Heart left ventricle (tissue), 16 donors: Measurements from ENCODE around the gene PSMB8. TPM values are rescaled to one million over a fixed set of nuclear protein-coding genes. Genes with fewer than 3 reads are reported as not detected.

Source experiments
- ATAC-seq, 4 donors: fragments of 200-7000 bp; cut with Tn5 transposase; one replicate each; pipeline ENCODE4 v1.9.1; 2020 to 2022; ENCODE audit warnings: moderate library complexity in 4 of 4, mild to moderate bottlenecking in 3 of 4, moderate number of reproducible peaks in 1 of 4
- DNase-seq, 5 donors: peaks; one replicate each; pipeline ENCODE4 v3.0.0-alpha.2; 2020
- H3K27ac ChIP-seq, 12 donors: fragments of 200-600 bp; sonication (generic) in 4 of 12; one replicate each; pipeline versions ENCODE4 v1.5.0 to v1.8.0; 2016 to 2022; ENCODE audit warnings: mild to moderate bottlenecking in 2 of 12
- H3K27me3 ChIP-seq, 9 donors: fragments of 200-600 bp; sonication (generic) in 2 of 9; one replicate each; pipeline versions ENCODE4 v1.5.1 to v1.8.0; 2016 to 2022; ENCODE audit warnings: mild to moderate bottlenecking in 3 of 9
- H3K36me3 ChIP-seq, 9 donors: fragments of 200-600 bp; sonication (generic) in 2 of 9; one replicate each; pipeline versions ENCODE4 v1.5.0 to v1.8.0; 2018 to 2022; ENCODE audit warnings: mild to moderate bottlenecking in 2 of 9
- H3K4me1 ChIP-seq, 12 donors: fragments of 200-600 bp; sonication (generic) in 4 of 12; one replicate each; pipeline versions ENCODE4 v1.5.0 to v1.8.0; 2016 to 2022; ENCODE audit warnings: mild to moderate bottlenecking in 3 of 12
- H3K4me3 ChIP-seq, 12 donors: fragments of 200-600 bp; sonication (generic) in 4 of 12; one replicate each; pipeline versions ENCODE4 v1.5.0 to v1.8.0; 2017 to 2022; ENCODE audit warnings: mild to moderate bottlenecking in 9 of 12, moderate library complexity in 4 of 12
- H3K9me3 ChIP-seq, 12 donors: fragments of 200-600 bp; sonication (generic) in 4 of 12; one replicate each; pipeline versions ENCODE4 v1.5.0 to v1.8.0; 2016 to 2022; ENCODE audit warnings: mild to moderate bottlenecking in 1 of 12
- POLR2A ChIP-seq, 2 donors: fragments of 450-650 bp; IDR thresholded peaks; one replicate each; pipeline ENCODE4 v1.6.1; 2017; ENCODE audit warnings: antibody characterized with exemption in 2 of 2, mild to moderate bottlenecking in 2 of 2, moderate library complexity in 2 of 2
- whole genome bisulfite sequencing, 4 donors: extraction: QIAGEN DNeasy Blood & Tissue Kit in 2 of 4; methylation state at CpG; one replicate each; pipeline versions ENCODE4 v1.1.5 to v1.1.7; 2013 to 2018; 5-methylcytosine and 5-hydroxymethylcytosine counted together
- intact Hi-C, 10 donors: fragments of 100-400 bp; cut with DNase I; formaldehyde crosslinking; loops; one replicate each; pipeline versions ENCODE4 v1.11.1 to v1.14.2; 2022
- polyA plus RNA-seq, 2 donors: library from polyadenylated mRNA; stranded (reverse); fragments of 200-250 nt; gene quantifications; one replicate each; pipeline ENCODE4 v1.2.3, GENCODE V29; 2013
- total RNA-seq, 9 donors: library from RNA; depleted of rRNA in 2 of 9; stranded (reverse); fragments of >200 nt in 2 of 9; fragmentation: NEBNext Ultra II Directional in 3 of 9; extraction: Animal tissue kit (Norgen Biotek cat#: 25700) in 3 of 9; gene quantifications; one replicate each; pipeline versions ENCODE4 v1.1.0 to v1.2.4, GENCODE V29; 2016 to 2023
- TF ChIP-seq, protein P1 (sequence below), 12 donors: fragments of 200-600 bp; sonication (generic) in 4 of 12; IDR thresholded peaks; one replicate each; pipeline versions ENCODE4 v1.5.0 to v1.8.0; 2018 to 2022; ENCODE audit warnings: antibody characterized with exemption in 12 of 12, mild to moderate bottlenecking in 5 of 12
- donor health status: ischemic (EF 13 %, LVEDD 7.1; RV severe dilation, severe dysfunction).
- donor health status: healthy with polysubstance abuse.
- donor health status: DM: no; HTN: yes; CAD: no.
- donor health status: DM: no; HTN: no; CAD: no.
- donor health status: ischemic (EF 25% LVEDD 6.9; RV normal size, moderate dysfunction).
- donor health status: ischemic (EF 25% LVEDD 5.7; RV mildly dilated, moderate dysfunction).
- donor health status: healthy.
- donor health status: DM: yes; HTN: yes; CAD: no.
- donor health status: ischemic (EF 35%, LVEDD 5.7; RV mildly dilated, moderate dysfunction).
- donor health status: nonischemic (EF 11% LVEDD 7.7; RV severe dilation, severe dysfunction).
- donor health status: DM: yes; HTN: yes; CAD: no.
- donor health status: PGD.
- donor health status: ischemic (EF 29% LVEDD 5.4; RV normal size, mild dysfunction).
- donor health status: nonischemic (EF 23%, LVEDD 6.1; RV moderate dilation, normal function).

PSMB8 gene
- total and polyA plus RNA-seq, 11 donors = 11.1 to 115 (median 17.6) TPM

DNA sequence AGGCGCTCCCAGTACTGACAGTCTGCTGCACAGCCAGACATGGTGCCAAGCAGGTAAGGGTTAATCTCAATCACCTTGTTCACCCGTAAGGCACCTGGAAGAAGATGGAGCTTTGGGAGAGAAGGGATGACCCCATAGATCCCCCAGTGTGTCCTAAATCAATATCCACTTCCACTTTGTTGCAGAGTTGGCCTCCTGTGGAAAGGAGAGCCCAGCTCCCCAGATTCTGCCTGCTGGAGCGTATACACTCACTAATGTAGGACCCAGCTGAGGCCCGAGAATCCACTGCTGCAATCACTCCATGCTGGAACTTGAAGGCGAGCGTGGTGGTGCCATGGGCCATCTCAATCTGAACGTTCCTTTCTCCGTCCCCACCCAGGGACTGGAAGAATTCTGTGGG, 1.2 kb downstream of the PSMB8 start:
- ATAC-seq (no peak), DNase-seq (peak in 1 of 5 donors; percentile 33)
- peak overlapping the region in 8 of 12 donors; percentile 92 to 100 (median 98) for H3K27ac ChIP-seq
- H3K36me3 ChIP-seq = peaks cover 0 to 61% (median 49%) of the 10 kb centered on the region in 9 donors
- peaks cover 0 to 72% (median 20%) of the 10 kb centered on the region in 12 donors for H3K4me1 ChIP-seq
- peak overlapping the region in 9 of 12 donors; percentile 64 to 93 (median 83) for H3K4me3 ChIP-seq
- 78 to 87% (median 81%) methylated on average over 8 of the region's 8 CpGs for WGBS, 4 donors
- intact Hi-C loops = loop anchor here in 2 of 10 donors (5.0 kb wide), 2 partner anchors 125 to 130 kb away; partner anchors contain the start of gene BRD2 (in 1 of the 2)
- TF ChIP-seq, protein P1, sequence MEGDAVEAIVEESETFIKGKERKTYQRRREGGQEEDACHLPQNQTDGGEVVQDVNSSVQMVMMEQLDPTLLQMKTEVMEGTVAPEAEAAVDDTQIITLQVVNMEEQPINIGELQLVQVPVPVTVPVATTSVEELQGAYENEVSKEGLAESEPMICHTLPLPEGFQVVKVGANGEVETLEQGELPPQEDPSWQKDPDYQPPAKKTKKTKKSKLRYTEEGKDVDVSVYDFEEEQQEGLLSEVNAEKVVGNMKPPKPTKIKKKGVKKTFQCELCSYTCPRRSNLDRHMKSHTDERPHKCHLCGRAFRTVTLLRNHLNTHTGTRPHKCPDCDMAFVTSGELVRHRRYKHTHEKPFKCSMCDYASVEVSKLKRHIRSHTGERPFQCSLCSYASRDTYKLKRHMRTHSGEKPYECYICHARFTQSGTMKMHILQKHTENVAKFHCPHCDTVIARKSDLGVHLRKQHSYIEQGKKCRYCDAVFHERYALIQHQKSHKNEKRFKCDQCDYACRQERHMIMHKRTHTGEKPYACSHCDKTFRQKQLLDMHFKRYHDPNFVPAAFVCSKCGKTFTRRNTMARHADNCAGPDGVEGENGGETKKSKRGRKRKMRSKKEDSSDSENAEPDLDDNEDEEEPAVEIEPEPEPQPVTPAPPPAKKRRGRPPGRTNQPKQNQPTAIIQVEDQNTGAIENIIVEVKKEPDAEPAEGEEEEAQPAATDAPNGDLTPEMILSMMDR (IDR thresholded peaks at IDR 0.05) = no peak
- TF ChIP-seq POLR2A (IDR thresholded peaks at IDR 0.05) = no peak
- H3K9me3 ChIP-seq = no peaks in the 10 kb centered on the region
- no peaks in the 10 kb centered on the region for H3K27me3 ChIP-seq

DNA sequence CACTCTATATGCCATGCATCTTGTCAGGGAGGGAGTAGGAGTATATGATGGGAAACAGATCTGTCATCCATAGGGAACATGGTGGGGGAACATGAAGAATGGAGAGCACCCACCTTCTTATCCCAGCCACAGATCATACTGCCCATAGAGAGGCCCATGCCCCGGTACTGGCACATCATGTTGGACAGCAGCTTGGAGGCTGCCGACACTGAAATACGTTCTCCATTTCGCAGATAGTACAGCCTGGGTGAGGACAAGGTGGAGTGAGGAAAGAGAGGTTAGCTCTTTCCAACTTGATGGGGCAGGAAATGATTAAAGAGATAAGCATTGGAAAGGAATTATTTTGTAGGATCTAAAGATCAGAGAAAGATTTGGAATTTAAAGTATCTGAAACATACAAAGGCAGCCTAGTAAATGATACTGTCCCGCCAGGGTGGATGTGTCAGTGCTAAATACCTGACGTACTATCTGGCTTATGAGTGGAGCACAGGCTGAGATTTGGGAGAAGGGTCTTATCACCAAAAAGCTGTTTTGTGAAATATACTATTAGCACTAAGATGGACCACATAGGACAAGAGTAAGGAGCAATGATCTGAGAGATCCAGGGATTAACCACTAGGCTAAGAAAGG, 1.7 kb downstream of the PSMB8 start:
- H3K27ac ChIP-seq = peak overlapping the region in 5 of 12 donors; percentile 7 to 100 (median 94)
- H3K9me3 ChIP-seq = no peaks in the 10 kb centered on the region
- H3K4me1 ChIP-seq = peaks cover 0 to 72% (median 25%) of the 10 kb centered on the region in 12 donors
- ATAC-seq (no peak), DNase-seq (no peak)
- TF ChIP-seq, protein P1 (IDR thresholded peaks at IDR 0.05) = no peak
- no peak for TF ChIP-seq POLR2A (IDR thresholded peaks at IDR 0.05)
- 85 to 94% (median 92%) methylated on average over 6 of the region's 6 CpGs for WGBS, 4 donors
- peak overlapping the region in 5 of 12 donors; percentile 81 to 93 (median 85) for H3K4me3 ChIP-seq
- H3K27me3 ChIP-seq = no peaks in the 10 kb centered on the region
- intact Hi-C loops = loop anchor here in 2 of 10 donors (5.0 kb wide), 2 partner anchors 125 to 130 kb away; partner anchors contain the start of gene BRD2 (in 1 of the 2)
- peaks cover 0 to 59% (median 43%) of the 10 kb centered on the region in 9 donors for H3K36me3 ChIP-seq

DNA sequence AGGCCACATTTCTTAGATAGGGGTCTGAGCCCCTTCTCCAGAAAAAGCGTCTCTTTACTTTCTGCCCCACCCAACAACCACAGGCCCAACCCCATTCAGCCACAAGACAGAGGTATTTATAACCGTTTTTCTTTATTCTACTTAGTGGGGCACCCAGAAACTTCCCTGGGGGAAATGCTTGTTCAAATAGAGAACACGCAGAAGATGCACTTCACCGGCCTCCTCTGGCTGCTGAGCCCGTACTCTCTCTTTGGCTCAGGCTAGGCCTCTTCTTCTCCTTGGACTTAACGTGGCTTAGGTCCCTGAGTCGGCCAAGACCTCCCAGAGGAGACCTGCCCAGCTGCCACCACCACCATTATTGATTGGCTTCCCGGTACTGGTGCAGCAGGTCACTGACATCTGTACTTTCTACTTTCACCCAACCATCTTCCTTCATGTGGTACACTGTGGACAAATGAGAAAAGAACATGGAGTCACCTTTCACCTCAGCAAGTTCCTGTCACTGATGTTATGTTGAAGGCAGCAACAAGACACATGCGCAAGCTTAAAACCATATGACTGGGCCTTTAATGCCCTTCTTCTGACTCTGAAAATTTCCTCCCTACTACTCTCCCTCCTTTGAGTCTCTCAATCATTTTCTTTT, 3.1 kb downstream of the PSMB8 start:
- H3K4me3 ChIP-seq = no peak overlapping the region
- intact Hi-C loops = loop anchor here in 2 of 10 donors (5.0 kb wide), 2 partner anchors 127 to 132 kb away; partner anchors contain the start of gene BRD2 (in 1 of the 2)
- H3K9me3 ChIP-seq = no peaks in the 10 kb centered on the region
- H3K36me3 ChIP-seq = peaks cover 0 to 59% (median 36%) of the 10 kb centered on the region in 9 donors
- no peak for ATAC-seq
- DNase-seq = peak in 1 of 5 donors; percentile 16
- H3K4me1 ChIP-seq = peaks cover 0 to 71% (median 23%) of the 10 kb centered on the region in 12 donors
- 82 to 89% (median 87%) methylated on average over 9 of the region's 9 CpGs for WGBS, 4 donors
- H3K27ac ChIP-seq = peak overlapping the region in 1 of 12 donors; percentile 100
- TF ChIP-seq, protein P1 (IDR thresholded peaks at IDR 0.05) = no peak
- no peak for TF ChIP-seq POLR2A (IDR thresholded peaks at IDR 0.05)
- H3K27me3 ChIP-seq = no peaks in the 10 kb centered on the region

DNA sequence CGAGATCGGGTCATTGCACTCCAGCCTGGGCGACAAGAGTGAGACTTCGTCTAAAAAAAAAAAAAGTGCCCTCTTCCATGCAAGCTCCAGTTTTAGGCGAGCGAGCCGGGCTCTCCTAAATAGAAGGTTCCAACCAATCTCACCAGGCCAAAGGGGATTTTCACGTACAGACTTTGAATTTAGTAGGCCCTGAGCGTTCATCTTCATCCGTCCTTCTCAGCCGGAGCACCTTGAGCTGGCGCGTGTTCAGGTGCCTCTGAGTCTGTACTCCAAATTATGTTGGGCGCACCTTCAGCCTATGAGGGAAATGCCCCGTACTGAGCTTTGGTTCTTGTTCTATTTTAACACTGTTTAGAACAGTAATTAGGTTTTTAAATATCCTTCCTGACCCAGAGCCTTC, 4.5 kb downstream of the PSMB8 start:
- Histone ChIP-seq H3K27me3 (no peaks in the 10 kb centered on the region), H3K4me3 (no peak overlapping the region), H3K9me3 (no peaks in the 10 kb centered on the region), H3K36me3 (peaks cover 0 to 62% (median 42%) of the 10 kb centered on the region in 9 donors), H3K4me1 (peaks cover 0 to 60% (median 21%) of the 10 kb centered on the region in 12 donors), H3K27ac (peak overlapping the region in 10 of 12 donors; percentile 85 to 100 (median 96))
- 86 to 91% (median 88%) methylated on average over 15 of the region's 15 CpGs for WGBS, 4 donors
- ATAC-seq (no peak), DNase-seq (peak in 1 of 5 donors; percentile 40)
- intact Hi-C loops = loop anchor here in 5 of 10 donors (2.0 to 5.0 kb wide), 4 partner anchors 13 to 33 kb away; partner anchors contain the start of genes PSMB9 (in 3 of the 5) and TAP1 (in 1 of the 5)
- no peak for TF ChIP-seq POLR2A (IDR thresholded peaks at IDR 0.05)
- TF ChIP-seq, protein P1 (IDR thresholded peaks at IDR 0.05) = no peak
